Hindlimb muscle (tissue), 1 donor: ENCODE measurements around the gene MBNL1. TPM values are rescaled to one million over a fixed set of nuclear protein-coding genes. Genes with fewer than 3 reads are reported as not detected.
"Not testable (repeated sequence)": the region's sequence is repeated elsewhere in the genome, so short reads cannot be mapped to it uniquely, and the experiment has no call there.

ENCODE experiments used
- DNase-seq: peaks from one replicate; pipeline ENCODE4 v3.0.0-alpha.2; 2013
- polyA plus RNA-seq: library from polyadenylated mRNA; unstranded; fragments of 120-200 nt; gene quantifications from one replicate; pipeline ENCODE4 v1.2.1, GENCODE V29; 2013; ENCODE audit not compliant: insufficient read length

The MBNL1 gene
- polyA plus RNA-seq, 1 donor: 57.8 TPM

DNA sequence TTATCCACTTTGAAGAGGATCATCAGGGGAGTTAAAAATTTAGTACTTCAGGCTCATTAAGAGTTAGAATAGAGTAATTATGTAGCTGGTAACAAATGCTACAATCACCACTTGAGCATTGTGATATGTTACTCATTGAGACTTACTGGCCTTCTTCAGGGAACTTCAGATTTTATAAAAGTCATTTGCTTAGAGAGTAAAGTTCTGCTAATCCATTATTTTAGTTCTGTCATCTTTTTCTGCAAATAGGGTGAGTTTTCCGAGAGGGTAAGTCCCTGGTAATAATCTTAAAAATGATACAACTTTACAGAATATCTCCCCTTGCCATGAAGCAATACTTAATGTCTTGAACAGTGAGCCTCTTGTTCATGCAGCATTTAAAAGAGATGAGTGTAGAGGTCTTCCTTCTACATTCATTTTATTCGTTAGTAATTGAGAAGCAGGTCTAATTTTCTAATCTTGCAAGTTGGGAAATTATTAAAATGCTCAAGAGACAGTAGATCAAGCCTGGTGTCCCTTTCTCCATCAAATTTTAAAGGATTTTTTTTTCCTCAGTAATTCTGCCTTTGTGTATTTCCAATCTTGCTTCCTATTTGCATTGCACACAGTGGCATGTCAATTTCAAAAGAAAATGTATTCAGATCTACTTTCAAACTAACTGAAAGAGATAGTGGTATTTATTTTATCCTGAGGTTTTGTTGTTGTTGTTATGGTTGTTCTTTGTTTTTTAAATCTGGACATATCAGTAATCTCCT, 52.6 kb downstream of the MBNL1 start:
- DNase-seq: no peak

DNA sequence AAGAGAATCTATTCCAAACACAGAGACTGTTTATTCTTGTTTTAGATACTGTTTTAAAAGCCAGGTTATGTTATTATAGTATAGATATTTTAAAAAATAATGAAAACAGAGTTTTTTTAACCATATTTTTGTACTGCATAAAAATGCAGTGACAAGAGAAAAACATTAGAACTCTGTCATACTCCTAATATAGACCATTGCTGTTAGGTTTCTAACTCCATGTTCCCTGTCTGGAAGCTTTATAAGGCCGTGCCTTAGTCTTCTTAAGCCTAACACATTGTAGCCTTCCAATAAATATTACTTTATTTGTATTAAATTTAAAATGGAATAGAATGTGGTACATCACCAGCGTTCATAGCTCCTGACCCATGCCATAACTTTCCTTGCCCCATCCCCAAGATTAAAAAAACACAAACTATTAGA, 53.2 kb downstream of the MBNL1 start:
- no peak for DNase-seq

DNA sequence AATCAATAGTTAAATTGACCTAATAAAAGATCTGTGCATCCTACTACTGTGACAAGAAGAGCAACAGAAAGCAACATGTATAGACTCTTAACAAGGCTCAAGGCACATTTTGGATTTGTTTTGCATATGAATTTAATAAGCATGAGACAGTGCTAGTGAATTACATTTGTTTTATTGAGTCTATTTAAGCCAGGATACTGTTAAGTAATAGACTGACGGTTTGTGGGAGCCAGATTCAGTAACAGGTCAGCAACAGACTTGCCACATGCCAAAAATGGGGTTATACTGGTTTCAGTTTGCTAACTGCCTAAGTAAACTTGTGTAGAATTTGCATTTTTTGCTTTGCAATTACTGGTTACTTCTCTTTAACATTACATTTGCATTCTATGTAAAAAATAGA, 54.0 kb downstream of the MBNL1 start:
- DNase-seq: no peak

DNA sequence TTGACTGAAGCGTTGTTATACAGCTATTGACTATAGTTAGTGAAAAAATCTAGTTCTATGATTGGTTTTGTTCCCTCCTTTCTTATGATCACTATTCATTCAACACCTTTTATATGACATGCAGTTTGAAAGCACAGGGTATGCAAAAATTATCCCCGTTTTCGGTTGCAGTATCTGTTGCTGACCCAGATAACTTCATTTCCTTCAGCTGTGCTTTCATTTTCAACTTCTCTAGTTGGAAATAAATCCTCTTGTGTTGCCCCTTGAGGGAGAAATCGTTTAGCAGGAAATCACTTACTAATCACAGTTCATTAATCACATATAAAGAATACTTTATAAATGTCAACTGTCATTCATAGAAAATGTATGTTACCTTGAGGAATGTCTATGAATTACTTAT, 55.1 kb downstream of the MBNL1 start:
- DNase-seq: no peak

DNA sequence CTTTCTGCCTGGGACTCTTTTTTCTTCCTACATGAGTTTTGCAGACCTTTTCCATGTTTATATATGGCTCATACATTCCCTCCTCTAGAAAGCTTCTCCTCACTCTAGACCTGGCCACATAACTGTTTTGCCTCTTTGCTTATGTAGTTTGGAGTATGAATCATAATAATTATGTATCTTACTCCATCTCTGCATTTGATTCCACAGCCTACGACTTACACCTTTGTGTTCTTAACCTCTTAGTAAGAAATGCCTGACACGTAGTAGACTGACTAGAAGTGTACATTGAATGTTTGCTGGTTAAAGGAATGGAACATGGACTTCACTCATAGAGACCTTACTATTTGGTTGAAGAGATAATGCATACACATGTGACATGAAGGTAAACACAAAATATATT, 56.4 kb downstream of the MBNL1 start:
- DNase-seq: no peak

DNA sequence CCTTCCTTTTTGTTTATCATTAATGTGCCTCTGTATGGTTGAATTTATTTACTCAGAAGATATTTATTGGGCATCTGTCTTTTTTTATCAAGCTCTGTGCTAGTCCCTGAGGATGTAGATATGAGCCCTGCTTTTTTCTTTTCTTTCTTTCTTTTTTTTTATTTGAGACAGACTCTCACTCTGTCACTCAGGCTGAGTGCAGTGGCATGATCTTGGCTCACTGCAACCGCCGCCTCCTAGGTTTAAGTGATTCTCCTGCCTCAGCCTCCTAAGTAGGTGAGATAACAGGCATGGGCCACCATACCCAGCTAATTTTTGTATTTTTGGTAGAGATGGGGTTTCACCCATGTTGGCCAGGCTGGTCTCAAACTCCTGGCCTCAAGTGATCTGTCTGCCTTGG, 58.5 kb downstream of the MBNL1 start:
- DNase-seq: no peak

DNA sequence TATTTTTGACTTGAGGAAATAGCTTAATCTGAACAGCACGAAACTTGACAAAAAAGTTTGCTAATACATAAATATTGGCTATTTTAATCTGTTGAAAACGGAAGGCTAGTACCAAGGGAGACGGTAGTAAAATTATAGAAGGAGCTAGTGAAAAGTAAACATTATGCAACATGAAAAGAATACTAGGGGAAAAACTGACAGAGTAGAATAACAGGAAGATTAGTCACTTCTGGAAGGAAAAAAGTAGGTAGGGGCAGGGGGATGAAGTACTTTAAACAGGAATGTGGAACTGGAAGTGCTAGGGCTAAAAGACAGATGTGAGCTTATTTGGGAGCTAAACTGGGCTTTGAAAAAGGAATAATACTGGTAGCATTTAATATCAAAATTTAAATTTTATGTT, 60.1 kb downstream of the MBNL1 start:
- peak; percentile 23 for DNase-seq

DNA sequence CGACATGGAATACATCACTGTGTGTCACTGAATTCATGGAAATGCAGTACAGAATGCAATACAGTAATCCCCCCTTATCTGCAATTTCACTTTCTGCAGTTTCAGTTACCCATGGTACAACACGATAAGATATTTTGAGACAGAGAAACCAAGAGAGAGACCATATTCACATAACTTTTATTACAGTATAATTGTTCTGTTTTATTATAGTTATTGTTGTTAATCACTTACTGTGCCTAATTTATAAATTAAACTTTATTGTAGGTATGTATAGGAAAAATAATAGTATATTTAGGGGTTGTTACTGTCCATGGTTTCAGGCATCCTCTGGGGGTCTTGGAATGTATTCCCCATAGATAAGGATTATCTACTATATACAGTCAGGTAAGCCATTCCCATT, 61.8 kb downstream of the MBNL1 start:
- no peak for DNase-seq

DNA sequence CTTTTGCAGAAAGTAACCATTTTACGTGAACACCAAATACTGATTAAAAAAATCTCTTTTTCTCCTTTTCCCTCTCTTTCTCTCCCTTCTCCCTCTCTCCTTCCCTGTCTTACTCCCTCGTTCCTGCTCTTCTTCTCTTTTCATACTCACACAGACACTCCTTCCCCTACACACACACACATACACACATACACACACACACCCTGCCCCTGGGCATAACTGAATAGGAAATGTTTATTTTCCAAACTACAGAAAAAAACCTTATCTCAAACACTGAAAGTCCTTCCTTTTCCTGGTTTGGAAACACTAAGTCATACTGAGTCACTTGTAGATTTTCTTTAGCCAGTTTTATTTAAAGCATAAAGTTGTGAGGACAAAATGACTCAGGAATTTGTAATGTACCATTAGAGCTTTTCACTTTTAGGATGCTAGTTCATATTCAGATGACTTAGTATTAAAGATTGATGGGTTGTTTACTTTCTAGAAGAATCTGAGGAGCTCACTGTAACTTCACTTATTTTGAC, 62.4 kb downstream of the MBNL1 start:
- no peak for DNase-seq

DNA sequence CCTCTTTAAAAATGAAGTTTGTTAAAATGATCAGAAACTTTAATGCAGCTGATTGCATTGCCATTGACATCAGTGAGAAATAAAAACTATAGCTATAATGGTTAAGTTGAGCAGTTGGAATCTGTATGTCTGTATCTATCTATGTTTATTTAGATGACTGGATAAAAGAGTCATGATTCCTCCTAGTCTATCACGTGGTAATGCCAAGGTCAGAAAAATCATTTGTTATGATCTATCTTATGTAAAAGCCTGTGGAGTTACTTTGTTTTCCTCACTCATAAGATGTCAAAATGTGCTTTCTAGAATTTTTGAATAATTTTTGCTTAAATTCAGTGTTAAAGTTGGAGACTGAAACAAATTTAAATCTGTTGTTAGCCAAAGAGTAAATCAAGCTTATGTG, 63.3 kb downstream of the MBNL1 start:
- DNase-seq: no peak

DNA sequence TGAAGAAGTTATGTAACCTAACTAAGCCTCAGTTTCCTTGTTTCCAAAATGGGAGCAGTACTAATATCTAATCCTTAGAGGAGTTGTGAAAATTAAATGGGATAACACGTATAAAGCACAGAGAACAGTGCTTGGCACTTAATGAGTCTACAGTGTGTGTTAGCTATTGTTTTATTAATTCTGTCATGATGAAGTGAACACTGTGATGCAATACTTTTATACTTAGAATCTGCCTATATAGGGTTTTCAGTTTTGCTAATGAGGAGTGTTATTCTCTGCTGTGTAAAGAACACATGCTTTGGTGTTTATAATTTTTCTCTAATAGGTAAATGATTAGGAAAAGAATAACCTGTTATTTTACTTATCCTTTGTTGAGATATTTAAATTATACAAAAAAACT, 65.2 kb downstream of the MBNL1 start:
- DNase-seq: no peak

DNA sequence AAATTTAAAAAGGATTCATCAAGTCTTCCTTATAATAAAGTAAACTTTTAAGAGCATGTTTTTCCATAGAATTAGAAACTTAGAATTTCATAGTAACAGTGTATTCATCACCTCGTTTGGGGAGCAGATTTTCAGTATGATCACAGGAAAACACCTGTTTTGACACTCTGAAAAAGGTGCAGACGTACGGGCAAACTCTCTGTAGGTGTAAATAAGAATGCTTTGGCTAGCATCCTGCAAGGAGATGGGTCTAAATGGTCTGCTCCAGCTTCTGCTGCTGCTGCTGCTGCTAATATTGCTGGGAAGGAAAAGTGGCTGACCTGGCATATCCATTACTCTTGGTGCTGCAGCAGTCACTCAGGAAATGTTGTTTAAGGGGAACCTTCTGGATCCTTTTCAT, 66.0 kb downstream of the MBNL1 start:
- DNase-seq: no peak

DNA sequence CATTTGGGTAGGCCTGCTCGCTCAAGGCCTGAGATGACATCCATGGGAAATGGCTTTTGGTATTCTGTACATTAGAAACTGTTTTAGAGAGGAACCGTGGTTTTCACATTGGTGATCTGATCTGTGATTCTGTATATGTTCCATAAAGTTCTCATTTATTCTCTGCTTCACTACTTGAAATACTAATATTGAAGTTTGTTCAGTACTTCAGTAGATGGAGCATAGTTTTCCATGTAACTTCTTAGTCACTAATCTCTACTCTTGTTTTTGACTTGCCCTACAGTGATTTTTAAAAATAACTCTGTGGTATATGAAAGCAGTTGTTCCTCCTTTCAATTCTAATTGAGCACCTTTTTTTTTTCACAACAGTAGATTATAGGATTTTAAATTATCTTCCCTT, 66.5 kb downstream of the MBNL1 start:
- no peak for DNase-seq

DNA sequence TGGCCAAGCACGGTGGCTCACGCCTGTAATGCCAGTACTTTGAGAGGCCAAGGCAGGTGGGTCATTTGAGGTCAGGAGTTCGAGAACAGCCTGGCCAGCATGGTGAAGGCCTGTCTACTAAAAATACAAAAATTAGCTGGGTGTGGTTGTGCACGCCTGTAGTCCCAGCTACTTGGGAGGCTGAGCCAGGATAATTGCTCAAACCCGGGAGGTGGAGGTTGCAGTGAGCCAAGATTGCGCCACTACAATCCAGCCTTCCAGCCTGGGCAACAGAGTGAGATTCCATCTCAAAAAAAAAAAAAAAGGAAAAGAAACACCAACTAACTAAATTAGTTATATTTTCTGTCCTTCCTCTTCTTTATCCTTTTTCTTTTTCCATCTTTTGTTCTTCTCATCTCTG, 68.6 kb downstream of the MBNL1 start:
- DNase-seq: not testable (repeated sequence)

DNA sequence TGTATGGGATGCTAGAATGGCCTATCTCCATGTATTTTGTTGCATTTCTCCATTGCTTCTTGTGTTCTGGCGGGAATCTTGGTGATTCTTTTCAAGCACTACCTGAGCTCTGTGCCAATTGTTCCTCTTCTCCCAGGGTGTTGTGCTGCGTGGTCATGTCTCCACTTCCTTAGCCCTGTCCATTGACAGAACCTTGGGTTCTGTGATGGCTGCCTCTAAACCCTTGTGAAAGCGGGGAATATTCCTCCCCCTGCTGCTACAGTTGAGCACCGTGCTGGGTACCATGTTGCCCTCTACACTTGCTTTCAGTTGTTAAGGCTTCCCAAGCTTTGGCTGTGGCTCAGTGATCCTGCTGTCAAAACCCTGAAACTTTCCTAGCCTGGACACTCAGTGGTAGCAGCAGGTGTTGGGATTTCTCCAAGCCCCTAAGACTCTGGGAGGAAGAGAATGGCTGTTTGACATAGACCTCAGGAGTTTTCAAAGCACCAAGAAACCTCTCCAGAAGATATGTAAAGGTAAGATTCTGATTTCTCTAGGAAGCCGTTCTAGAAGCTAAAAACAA, 69.5 kb downstream of the MBNL1 start:
- DNase-seq: no peak

DNA sequence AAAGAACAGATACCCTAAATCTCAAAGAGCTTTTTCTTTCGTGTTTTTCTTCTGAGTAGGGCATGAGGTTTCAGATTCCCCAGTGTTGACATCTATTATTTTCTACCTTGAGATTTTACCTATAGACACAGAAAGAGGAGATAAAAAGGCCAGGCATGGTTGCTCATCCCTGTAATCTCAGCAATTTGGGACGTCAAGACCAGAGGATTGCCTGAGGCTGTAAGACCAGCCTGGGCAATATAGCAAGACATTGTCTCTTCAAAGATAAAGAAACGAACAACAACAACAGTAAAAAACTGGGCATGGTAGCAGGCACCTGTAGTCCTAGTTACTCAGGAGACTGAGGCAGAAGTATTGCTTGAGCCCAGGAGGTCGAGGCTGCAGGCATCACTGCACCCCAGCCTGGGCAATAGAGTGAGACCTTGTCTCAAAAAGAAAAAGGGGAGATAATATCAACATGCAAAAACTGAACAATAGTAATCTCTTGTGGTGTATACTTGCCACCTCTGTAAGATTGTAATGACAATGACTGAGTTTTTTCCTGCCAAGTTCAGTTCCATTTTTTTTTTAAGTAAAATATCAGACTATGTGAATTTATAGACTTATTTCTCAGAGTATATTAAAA, 71.3 kb downstream of the MBNL1 start:
- no peak for DNase-seq

DNA sequence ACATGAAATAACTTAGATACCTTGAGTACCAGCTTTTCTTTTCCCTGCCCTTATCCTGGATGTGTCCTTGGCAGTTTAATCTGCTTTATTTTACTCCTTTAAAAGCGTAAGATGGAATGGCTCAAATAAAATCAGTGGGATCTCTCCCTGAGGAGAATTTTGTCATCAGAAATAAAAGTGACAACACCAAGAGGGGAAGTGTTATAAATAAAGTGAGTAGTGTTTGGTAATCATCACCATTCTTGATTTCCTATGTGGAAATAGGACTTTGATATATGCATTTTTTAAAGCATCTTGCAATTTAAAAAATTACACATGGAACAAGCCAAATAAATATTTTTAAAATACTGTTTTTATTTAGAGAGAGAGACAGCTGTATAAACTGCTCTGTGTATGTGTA, 76.5 kb downstream of the MBNL1 start:
- no peak for DNase-seq

DNA sequence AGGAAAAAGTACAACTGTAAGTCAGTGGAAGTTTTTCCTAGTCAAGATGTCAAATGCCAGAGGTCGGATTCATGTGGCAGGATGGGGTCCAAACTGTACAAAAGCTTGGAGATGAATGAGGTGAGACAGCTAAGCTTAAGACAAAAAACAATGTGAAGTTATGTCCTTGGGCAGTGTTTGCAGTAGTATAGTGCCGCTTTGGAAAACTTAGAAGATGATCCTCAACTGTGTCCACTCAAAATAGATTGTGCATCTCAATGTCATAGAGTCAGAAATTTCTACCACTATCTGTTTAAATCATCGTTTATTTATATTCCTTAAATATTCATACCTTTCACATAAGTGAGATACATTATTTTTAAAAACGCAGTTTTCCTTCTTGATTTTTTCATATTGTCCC, 77.3 kb downstream of the MBNL1 start:
- DNase-seq: no peak

DNA sequence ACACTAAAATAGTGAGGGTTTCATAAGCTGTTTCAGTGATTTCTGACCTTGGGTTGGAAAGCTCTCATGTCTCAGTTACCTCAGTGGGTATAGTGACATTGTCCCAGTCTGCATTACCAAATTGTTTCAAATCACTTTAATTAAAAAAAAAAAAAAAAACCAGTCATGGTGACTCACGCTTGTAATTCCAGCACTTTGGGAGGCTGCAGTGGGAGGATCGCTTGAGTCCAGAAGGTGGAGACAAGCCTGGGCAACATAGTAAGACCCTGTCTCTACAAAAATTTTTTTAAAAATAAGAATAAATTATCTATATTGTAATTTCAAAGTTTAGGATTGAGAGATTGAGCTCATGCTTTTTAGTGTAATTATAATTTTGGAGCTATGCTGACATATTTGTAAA, 78.0 kb downstream of the MBNL1 start:
- DNase-seq: no peak

DNA sequence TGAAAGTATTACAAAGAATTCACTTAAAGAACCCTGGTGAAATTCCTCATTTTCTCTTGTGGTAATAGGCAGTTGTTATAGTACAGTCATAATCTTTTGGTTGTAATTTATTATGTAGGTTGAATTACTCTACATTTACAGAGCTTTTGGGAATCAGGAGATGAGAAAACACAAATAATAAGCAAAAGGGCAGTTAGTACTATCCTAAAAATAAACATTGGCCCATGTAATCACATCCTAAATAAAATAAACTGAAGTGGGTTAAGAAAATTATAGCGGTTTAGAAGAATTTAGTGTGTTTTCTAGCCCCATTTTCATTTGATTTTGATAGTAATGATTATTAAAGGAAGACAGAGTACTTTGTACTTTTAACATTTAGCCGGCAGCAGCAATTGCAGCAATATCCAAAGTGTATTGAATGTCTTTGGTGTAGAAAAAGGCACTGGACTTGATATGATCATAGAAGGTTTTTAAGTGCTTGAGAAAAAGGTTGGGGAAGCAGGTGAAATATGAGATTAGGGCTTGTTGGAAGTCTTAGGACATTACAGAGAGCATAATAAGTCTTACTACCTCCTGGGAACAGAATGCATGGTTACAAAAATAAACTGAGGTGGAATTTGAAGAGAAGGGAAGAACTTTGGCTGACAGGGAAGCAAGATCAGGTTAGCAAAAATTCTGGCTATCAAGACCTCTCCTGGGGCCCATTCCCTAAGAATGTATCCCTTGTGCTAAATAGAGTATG, 79.9 kb downstream of the MBNL1 start:
- no peak for DNase-seq

DNA sequence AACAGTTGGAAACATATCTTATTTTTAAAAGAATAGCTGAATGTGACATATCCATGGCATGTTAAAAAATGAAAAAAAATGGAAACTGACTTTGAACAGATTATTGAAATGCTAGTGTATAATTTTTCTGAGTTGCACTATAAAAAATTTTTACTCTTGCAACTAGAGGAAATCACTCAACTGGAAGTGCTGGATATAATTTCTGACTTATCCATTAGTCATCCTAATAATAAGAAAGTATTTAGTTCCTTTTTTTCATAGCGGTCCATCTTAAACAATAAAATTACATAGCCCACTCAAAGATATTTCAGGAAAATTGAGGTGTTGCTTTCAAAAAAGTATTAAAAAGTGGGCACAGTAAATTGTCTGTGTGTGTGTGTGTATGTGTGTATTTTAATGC, 80.7 kb downstream of the MBNL1 start:
- no peak for DNase-seq

DNA sequence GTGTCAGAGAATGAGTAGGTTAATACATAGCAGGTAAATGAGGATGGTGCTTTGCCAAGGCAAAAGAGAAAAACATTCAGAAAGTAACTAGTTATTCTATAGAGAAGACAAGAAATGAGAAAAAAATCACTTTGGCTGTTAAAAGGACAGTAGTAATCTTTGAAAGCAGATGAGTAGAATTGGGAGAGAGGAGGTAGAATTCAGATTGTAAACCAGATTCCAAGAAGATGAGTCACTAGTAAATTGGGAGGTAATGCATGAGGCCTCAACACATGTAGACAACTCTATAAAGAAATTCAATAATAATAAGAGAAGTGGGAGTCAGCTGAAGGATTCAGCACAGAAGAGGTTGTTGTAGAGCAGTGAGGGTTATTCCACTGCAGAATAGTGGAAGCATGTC, 81.4 kb downstream of the MBNL1 start:
- no peak for DNase-seq

DNA sequence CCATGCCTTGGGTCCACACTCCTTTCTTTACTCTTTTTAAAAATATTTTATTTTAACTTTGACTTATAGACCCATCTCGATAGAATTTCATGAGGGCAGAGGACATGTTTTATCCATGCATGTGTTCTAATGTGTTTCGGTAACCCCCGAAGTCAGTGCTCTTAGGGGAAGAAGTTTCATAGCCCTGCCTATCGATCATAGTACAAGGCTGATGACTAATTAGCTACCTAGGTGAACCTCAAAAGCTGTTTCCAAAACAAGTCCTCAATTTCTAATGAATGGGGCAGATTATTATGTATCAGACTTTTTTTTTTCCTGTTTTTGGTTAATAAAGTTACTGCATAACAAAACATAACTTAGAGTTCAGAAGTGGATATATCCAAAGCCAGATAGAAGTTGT, 82.0 kb downstream of the MBNL1 start:
- DNase-seq: no peak
